Heart right ventricle (tissue), 16 donors: Measurements from ENCODE around the gene SLC12A1. TPM values are rescaled to one million over a fixed set of nuclear protein-coding genes. Genes with fewer than 3 reads are reported as not detected.

ENCODE experiments used
- ATAC-seq, 8 donors: fragments of 200-7000 bp; cut with Tn5 transposase; one replicate each; pipeline ENCODE4 v1.9.1; 2020; ENCODE audit warnings: mild to moderate bottlenecking in 8 of 8, moderate library complexity in 8 of 8, moderate number of reproducible peaks in 1 of 8
- DNase-seq, 2 donors: peaks; one replicate each; pipeline ENCODE4 v3.0.0-alpha.2; 2020
- H3K27ac ChIP-seq, 10 donors: fragments of 200-600 bp; sonication (generic) in 2 of 10; one replicate each; pipeline versions ENCODE4 v1.5.0 to v1.8.0; 2020 to 2022; ENCODE audit warnings: mild to moderate bottlenecking in 3 of 10
- H3K27me3 ChIP-seq, 7 donors: fragments of 200-600 bp; one replicate each; pipeline ENCODE4 v1.8.0; 2021 to 2022; ENCODE audit warnings: mild to moderate bottlenecking in 2 of 7
- H3K36me3 ChIP-seq, 9 donors: fragments of 200-600 bp; sonication (generic) in 1 of 9; one replicate each; pipeline versions ENCODE4 v1.5.0 to v1.8.0; 2020 to 2022; ENCODE audit warnings: mild to moderate bottlenecking in 2 of 9
- H3K4me1 ChIP-seq, 9 donors: fragments of 200-600 bp; sonication (generic) in 1 of 9; one replicate each; pipeline versions ENCODE4 v1.5.0 to v1.8.0; 2020 to 2022; ENCODE audit warnings: mild to moderate bottlenecking in 4 of 9
- H3K4me3 ChIP-seq, 10 donors: fragments of 200-600 bp; sonication (generic) in 2 of 10; one replicate each; pipeline versions ENCODE4 v1.5.0 to v1.8.0; 2020 to 2022; ENCODE audit warnings: mild to moderate bottlenecking in 7 of 10, moderate library complexity in 2 of 10
- H3K9me3 ChIP-seq, 11 donors: fragments of 200-600 bp in 10 of 11; sonication (generic) in 2 of 11; one replicate each; pipeline versions ENCODE4 v1.5.0 to v1.8.0; 2013 to 2022; ENCODE audit warnings: mild to moderate bottlenecking in 2 of 11, control low read depth in 1 of 11, moderate library complexity in 1 of 11
- WGBS, 2 donors: extraction: QIAGEN DNeasy Blood & Tissue Kit; methylation state at CpG; one replicate each; pipeline ENCODE4 v1.1.7; 2013; ENCODE audit warnings: inconsistent platforms in 1 of 2; 5-methylcytosine and 5-hydroxymethylcytosine counted together
- intact Hi-C, 10 donors: fragments of 100-400 bp; cut with DNase I; formaldehyde crosslinking; loops; one replicate each; pipeline versions ENCODE4 v1.11.1 to v1.14.2; 2022
- polyA plus RNA-seq, 2 donors: library from polyadenylated mRNA; stranded (reverse); fragments of 200-250 nt; gene quantifications; one replicate each; pipeline ENCODE4 v1.2.3, GENCODE V29; 2013
- total RNA-seq, 10 donors: library from RNA; stranded (reverse); fragmentation: NEBNext Ultra II Directional in 3 of 10; extraction: Animal tissue kit (Norgen Biotek cat#: 25700) in 3 of 10; gene quantifications; one replicate each; pipeline versions ENCODE4 v1.2.1 to v1.2.4, GENCODE V29; 2021 to 2023
- TF ChIP-seq, protein P1 (sequence below), 9 donors: fragments of 200-600 bp; sonication (generic) in 2 of 9; IDR thresholded peaks; one replicate each; pipeline versions ENCODE4 v1.5.0 to v1.8.0; 2021 to 2022; ENCODE audit warnings: antibody characterized with exemption in 9 of 9, mild to moderate bottlenecking in 5 of 9, moderate library complexity in 1 of 9
- donor health status: Arrhythmogenic right ventricular cardiomyopathy.
- donor health status: ischemic (EF 13 %, LVEDD 7.1; RV severe dilation, severe dysfunction).
- donor health status: healthy with polysubstance abuse.
- donor health status: DM: no; HTN: yes; CAD: no.
- donor health status: DM: no; HTN: no; CAD: no.
- donor health status: ischemic (EF 25% LVEDD 6.9; RV normal size, moderate dysfunction).
- donor health status: ischemic (EF 25% LVEDD 5.7; RV mildly dilated, moderate dysfunction).
- donor health status: healthy.
- donor health status: DM: yes; HTN: yes; CAD: no.
- donor health status: Ischemic cardiomyopathy.
- donor health status: ischemic (EF 35%, LVEDD 5.7; RV mildly dilated, moderate dysfunction).
- donor health status: nonischemic (EF 11% LVEDD 7.7; RV severe dilation, severe dysfunction).
- donor health status: DM: yes; HTN: yes; CAD: no.
- donor health status: PGD.
- donor health status: ischemic (EF 29% LVEDD 5.4; RV normal size, mild dysfunction).
- donor health status: nonischemic (EF 23%, LVEDD 6.1; RV moderate dilation, normal function).

The SLC12A1 gene
- total and polyA plus RNA-seq, 12 donors = not detected

- DNase-seq (no peak), ATAC-seq (no peak)
- H3K27me3 ChIP-seq = peaks cover 0 to 4% (median 0%) of the 10 kb centered on the region in 7 donors
- TF ChIP-seq, protein P1, sequence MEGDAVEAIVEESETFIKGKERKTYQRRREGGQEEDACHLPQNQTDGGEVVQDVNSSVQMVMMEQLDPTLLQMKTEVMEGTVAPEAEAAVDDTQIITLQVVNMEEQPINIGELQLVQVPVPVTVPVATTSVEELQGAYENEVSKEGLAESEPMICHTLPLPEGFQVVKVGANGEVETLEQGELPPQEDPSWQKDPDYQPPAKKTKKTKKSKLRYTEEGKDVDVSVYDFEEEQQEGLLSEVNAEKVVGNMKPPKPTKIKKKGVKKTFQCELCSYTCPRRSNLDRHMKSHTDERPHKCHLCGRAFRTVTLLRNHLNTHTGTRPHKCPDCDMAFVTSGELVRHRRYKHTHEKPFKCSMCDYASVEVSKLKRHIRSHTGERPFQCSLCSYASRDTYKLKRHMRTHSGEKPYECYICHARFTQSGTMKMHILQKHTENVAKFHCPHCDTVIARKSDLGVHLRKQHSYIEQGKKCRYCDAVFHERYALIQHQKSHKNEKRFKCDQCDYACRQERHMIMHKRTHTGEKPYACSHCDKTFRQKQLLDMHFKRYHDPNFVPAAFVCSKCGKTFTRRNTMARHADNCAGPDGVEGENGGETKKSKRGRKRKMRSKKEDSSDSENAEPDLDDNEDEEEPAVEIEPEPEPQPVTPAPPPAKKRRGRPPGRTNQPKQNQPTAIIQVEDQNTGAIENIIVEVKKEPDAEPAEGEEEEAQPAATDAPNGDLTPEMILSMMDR (IDR thresholded peaks at IDR 0.05) = no peak
- H3K36me3 ChIP-seq = no peaks in the 10 kb centered on the region
- H3K27ac ChIP-seq = no peak overlapping the region
- H3K4me3 ChIP-seq = no peak overlapping the region
- no peaks in the 10 kb centered on the region for H3K4me1 ChIP-seq
- H3K9me3 ChIP-seq = no peaks in the 10 kb centered on the region
- intact Hi-C loops = no loop called here
- 78 to 91% methylated on average over 2 of the region's 2 CpGs for WGBS, 2 donors
These were observed 91.6 kb downstream of the SLC12A1 start for GRCh38 chr15:48297668-48298067.

- peaks cover 0 to 4% (median 0%) of the 10 kb centered on the region in 7 donors for H3K27me3 ChIP-seq
- no peak for ATAC-seq
- WGBS, 2 donors = 34 to 41% methylated on average over 2 of the region's 2 CpGs
These were observed 92.8 kb downstream of the SLC12A1 start for GRCh38 chr15:48298914-48299313.

DNA sequence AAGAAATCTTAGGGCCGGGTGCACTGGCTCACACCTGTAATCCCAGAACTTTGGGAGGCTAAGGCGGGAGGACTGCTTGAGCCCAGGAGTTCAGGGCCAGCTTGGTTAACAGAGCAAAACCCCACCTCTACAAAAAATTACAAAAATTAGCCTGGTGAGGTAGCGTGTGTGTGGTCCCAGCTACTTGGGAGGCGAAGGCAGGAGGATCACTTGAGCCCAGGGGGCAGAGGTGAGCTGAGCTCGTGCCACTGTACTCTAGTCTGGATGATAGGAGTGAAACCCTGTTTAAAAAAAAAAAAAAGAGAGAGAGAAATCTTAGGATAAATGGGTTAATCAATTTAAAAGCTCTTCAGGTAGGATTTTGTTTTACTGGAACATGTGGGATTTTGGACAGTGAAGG, 93.9 kb downstream of the SLC12A1 start:
- Histone ChIP-seq H3K4me1 (no peaks in the 10 kb centered on the region), H3K36me3 (no peaks in the 10 kb centered on the region), H3K9me3 (no peaks in the 10 kb centered on the region), H3K4me3 (no peak overlapping the region), H3K27me3 (peaks cover 0 to 4% (median 0%) of the 10 kb centered on the region in 7 donors), H3K27ac (no peak overlapping the region)
- intact Hi-C loops = loop anchor here in 1 of 10 donors (10.0 kb wide), 1 partner anchor 1815 kb away; the partner anchor contains the start of gene ATP8B4
- ATAC-seq = no peak
- TF ChIP-seq, protein P1 (IDR thresholded peaks at IDR 0.05) = no peak
- DNase-seq = no peak
- WGBS, 2 donors = 83 to 84% methylated on average over 5 of the region's 5 CpGs

More at GRCh38 chr15:48298914-48299313, 92.8 kb downstream of the SLC12A1 start:
- Histone ChIP-seq H3K4me3 (no peak overlapping the region), H3K9me3 (no peaks in the 10 kb centered on the region), H3K27ac (no peak overlapping the region), H3K4me1 (no peaks in the 10 kb centered on the region), H3K36me3 (no peaks in the 10 kb centered on the region)
- TF ChIP-seq, protein P1 (IDR thresholded peaks at IDR 0.05) = no peak
- intact Hi-C loops = no loop called here
- DNase-seq = no peak

DNA sequence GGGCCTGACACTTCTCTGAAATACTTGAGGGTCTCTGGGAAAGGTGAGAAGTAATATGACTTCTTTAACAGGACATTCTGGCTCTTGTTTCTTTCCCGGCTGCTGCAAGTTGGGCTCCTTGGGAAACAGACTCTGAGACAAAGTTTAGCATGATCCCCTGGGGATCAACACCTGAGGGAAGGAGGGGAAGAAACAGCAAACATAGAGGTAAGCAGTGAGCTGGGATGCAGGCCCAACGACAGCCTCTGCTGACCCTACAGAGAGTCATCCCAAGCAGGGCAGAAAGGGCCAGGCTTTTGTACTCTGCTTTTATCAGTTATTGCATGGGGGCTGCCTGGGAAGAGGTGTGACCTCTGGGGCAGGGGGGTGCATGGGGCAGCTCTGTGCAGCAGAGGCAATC, 98.3 kb downstream of the SLC12A1 start:
- H3K36me3 ChIP-seq = no peaks in the 10 kb centered on the region
- intact Hi-C loops = loop anchor here in 1 of 10 donors (10.0 kb wide), 1 partner anchor 1810 kb away; the partner anchor contains the start of gene ATP8B4
- H3K4me1 ChIP-seq = no peaks in the 10 kb centered on the region
- no peak overlapping the region for H3K4me3 ChIP-seq
- TF ChIP-seq, protein P1 (IDR thresholded peaks at IDR 0.05) = no peak
- WGBS, 2 donors = 49 to 50% methylated on average over 2 of the region's 2 CpGs
- H3K27me3 ChIP-seq = no peaks in the 10 kb centered on the region
- ATAC-seq (no peak), DNase-seq (no peak)
- H3K9me3 ChIP-seq = no peaks in the 10 kb centered on the region
- no peak overlapping the region for H3K27ac ChIP-seq
